Stimulated activated CD8-positive, alpha-beta memory T cell treated with anti-CD3 and anti-CD28 coated beads, Interleukin-15, amount 100 ng/mL, for 1 hour (primary cell): ENCODE measurements around the gene LTO1.

Experiments used
- DNase-seq: peaks from one replicate; pipeline ENCODE4 v3.0.0-alpha.2; 2020; ENCODE audit warnings: low read depth

Gene LTO1

DNA sequence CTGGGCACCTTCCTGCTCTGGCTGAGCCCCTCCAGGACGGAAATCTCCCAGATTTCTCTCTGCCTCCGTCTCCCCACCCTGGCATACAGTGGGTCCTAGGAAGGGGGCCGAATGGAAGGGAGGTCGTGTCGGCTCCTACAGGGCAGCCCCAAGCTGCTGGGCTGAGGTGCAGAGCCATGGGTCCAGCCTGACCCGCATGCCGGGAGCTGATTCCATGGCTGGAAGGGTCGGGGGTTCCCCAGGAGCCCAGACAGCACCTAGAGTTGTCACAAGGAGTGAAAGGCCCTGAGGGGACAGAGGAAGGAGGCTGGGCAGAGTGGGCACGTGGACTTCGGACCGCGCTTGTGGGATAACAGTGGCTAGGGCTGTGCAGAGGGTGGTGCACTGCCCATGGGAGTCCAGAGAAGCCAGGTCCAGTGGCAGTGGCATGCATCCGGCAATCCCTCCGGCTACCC lies 17.7 kb downstream of the LTO1 start:
- no peak for DNase-seq

DNA sequence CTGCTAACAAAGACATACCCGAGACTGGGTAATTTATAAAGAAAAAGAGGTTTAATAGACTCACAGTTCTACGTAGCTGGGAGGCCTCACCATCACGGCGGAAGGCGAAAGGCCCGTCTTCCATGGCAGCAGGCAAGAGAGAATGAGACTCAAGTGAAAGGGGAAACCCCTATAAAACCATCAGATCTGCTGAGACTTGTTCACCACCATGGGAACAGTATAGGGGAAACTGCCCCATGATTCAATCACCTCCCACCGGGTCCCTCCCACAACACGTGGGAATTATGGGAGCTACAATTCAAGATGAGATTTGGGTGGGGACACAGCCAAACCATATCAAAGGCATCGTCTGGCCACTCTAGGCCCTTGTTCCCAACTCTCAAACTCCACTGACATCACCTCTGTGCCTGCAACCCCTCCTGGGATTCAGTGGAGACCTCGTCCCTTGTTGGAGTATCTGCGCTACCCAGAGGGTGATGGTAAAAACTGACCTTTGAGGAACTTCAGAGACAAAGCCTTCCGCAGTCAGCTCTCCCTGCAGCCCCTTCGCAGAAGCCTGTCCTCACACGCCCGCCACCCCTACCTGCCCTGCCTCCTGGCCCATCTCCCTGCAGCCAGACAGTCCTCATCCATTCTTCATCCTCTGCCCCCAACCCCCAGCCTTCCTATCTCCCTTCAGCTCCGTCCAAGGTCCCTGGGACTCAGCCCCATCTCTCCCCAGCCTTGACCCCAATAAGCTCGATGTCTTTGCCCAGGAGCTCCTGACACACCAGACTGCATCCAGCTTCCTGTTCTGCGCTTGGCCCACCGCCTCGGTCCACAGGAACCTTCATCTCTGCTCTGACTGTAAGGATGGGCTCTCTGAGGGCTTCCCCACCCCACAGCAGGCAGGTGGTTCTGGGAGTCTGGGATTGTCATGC lies 18.4 kb downstream of the LTO1 start:
- DNase-seq: no peak

DNA sequence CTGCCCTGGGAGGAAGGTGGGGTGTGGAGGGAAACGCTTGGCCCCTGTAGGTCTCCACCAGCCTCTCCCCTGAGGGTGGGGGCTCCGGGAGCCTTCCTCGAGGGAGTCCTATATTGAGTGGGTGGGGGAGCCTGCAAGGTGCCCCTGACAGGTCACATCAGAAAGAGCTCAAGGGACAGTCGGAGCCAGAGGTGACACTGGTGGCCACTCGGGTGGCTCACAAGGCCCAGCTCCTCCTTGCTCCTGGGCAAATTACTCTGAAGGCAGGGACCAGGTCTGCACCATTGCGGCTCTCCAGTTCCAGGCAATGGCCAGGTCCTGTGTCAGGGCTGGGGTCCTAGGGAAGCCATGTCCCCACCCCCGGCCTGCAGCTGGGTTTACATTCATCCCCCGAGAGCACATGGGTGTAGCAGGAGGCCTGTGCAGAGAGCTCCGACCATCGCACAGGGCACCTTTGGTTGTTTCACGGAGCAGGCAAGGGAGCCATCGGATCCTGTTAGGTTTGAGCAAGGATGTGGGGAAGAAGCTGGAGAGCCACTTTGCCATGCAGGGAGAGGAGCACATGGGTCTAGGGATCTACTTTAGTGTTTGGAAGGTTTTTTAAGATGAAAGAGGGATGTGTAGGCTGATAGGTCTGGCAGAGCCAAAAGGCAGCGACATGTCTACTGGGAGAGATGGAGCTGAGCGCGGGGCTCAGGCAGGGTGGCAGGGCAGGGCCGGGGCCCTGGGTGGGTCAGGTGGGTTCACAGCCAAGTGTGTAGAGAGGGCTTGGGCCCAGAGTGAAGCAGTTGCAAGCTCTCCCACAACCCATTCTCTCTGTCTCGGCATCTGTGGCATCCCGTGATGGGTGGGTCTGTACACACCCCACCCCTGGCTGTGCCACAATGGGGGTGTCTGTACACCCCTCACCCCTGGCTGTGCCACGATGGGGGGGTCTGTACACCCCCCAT lies 19.4 kb downstream of the LTO1 start:
- DNase-seq: no peak

DNA sequence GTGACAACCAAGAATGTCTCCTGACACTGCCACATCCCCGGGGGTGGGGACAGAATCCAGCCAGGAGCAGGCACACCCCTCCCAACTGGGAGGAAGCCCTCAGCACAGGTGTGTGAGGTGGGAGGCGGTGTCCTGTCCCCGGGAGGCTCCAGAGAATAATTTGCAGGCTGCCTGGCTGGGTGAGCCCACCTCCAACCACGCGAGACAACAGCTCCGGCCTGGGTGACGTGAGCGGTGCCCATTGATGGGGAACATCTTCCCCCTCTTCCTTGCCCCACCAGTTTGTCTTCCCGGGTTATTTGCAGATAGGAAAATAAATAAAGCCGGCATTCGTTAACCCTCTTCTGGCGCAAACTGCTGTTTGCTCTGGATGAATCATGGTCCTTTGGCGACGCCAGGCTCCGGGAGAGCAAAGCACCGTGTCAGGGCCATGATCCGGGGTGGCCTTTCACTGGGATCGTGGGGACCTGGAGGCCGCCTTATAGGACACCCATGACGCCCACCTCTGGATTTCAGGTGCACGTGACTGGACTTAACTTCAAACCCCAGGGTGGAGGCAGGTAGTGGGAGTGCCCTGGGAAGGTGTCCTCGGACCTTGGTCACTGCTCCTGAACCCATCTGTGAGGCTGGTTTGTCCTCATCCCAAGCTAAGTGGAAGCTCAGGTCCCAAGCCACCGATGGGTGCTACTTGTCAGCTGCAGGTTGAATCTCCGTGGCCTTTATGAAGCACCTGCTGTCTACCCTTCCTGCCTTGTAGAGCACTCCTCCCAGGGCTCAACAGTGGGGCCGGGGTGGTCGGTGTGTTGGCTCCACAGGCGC lies 20.3 kb downstream of the LTO1 start:
- DNase-seq: no peak

- no peak for DNase-seq
Measured at GRCh38 chr11:69654001-69654659, 21.0 kb downstream of the LTO1 start.

DNA sequence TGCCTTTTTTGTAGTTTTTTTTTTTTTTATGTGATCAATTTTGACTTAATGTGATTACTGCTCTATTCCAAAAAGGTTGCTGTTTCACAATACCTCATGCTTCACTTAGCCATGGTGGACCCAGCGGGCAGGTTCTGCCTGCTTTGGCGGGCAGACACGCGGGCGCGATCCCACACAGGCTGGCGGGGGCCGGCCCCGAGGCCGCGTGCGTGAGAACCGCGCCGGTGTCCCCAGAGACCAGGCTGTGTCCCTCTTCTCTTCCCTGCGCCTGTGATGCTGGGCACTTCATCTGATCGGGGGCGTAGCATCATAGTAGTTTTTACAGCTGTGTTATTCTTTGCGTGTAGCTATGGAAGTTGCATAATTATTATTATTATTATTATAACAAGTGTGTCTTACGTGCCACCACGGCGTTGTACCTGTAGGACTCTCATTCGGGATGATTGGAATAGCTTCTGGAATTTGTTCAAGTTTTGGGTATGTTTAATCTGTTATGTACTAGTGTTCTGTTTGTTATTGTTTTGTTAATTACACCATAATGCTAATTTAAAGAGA lies 21.7 kb downstream of the LTO1 start:
- DNase-seq: no peak

- DNase-seq: no peak
Measured at GRCh38 chr11:69652999-69653398, 22.2 kb downstream of the LTO1 start.

GRCh38 chr11:69651834-69652620 lies 23.1 kb downstream of the LTO1 start:
- no peak for DNase-seq

DNA sequence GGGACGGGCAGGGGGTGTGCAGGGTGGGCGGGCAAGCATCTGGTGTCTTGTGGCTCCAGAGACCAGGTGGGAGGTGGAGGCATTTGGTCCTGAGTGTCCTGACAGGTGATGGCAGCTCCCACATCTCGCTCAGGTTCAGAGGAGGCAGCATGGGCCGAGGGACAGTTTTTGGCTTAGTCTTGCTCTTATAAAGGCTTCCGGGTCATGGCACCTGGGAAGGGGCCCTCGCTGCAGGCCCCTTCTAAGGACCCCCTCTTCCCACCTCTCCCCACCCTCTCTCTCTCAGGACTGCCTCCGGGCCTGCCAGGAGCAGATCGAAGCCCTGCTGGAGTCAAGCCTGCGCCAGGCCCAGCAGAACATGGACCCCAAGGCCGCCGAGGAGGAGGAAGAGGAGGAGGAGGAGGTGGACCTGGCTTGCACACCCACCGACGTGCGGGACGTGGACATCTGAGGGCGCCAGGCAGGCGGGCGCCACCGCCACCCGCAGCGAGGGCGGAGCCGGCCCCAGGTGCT lies 24.3 kb downstream of the LTO1 start:
- DNase-seq: no peak

DNA sequence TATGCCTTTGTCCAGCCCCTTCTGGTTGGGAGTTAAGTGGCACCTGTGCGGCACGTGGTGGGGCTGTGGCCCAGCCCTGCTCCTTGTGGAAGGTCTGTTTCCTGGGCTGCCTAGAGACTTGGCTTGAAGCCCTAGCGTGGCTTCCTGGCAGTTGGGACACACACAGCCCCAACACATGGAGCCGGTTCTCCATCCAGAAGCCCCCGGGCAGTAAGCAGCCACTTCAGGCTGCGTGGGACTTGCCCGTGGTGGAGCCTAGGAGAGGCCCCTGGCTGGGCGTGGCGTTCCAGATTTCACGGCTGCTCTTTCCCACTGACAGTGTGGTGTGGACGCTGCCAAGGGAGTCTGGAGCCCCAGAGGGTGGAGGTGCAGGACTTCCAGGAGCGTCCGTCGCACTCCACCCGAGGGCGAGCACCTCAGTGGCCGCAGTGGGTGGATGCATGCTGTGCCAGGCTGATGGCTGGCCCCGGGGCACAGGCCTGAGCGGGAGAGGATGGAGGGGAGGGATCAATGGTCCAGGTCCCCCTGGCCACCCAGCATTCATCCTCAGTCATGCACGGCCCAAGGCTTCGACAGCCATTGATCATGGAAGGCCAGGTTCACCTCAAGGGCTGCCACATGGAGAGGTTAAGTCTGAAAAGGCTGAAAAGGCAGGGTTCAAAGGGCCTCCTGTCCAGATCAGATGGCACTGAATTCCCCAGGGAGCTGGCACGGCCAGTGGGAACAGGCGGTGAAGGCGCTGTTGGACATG lies 24.9 kb downstream of the LTO1 start:
- DNase-seq: no peak

- no peak for DNase-seq
Measured at GRCh38 chr11:69649576-69649900, 25.6 kb downstream of the LTO1 start.

- no peak for DNase-seq
Measured at GRCh38 chr11:69648679-69649575, 26.2 kb downstream of the LTO1 start.

DNA sequence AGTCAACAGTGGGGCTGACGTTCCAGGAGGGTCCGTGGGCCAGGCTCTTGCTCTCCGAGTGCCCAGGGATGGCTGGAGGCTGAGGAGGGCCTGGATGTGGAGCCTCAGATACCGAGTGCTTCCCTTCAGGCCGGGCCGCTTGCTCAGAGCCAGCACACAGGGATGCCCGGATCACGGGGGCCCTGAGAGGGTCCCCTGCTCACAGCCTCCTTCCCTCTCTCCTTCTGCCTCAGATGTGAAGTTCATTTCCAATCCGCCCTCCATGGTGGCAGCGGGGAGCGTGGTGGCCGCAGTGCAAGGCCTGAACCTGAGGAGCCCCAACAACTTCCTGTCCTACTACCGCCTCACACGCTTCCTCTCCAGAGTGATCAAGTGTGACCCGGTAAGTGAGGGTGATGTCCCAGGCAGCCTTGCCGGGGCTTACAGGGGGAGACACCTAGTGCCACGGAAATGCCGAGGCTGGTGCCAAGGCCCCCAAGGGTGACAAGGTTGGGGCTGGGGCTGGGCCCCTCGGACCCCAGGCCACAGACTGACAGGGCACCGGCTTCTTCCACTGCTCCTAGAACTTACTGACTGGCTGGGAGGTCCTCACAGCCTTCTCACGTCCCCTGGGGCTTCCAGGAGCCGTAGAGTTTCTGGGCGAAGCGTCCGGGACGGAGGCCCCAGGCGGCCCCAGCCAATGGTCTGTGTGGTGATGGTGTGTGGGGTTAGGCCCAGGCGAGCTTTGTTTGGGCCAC lies 27.2 kb downstream of the LTO1 start:
- no peak for DNase-seq

DNA sequence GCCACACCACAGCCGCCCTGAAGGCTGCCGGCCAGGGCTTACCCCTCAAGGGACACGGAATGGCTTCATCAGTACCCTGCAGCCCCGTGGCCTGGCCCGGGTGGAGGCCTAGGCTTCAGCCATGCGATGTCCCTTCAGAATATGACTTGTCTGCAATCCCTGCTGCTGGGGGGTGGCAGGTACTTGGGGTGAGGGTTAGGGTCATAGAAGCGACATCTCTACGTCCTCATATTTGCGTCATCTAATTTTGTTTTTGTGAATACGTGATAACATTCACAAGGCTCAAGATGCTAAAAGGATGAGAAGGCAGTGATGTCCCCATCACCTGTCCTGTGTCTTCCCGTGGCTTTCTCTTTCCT lies 27.8 kb downstream of the LTO1 start:
- DNase-seq: no peak

- DNase-seq: no peak
Measured at GRCh38 chr11:69646493-69647389, 28.4 kb downstream of the LTO1 start.

GRCh38 chr11:69645801-69646492 lies 29.2 kb downstream of the LTO1 start:
- no peak for DNase-seq
